ENCODE results near the gene ZNF385C. TPM values are rescaled to one million over a fixed set of nuclear protein-coding genes. Genes with fewer than 3 reads are reported as not detected.
A peak's percentile ranks its signal among the peaks of the same experiment; 100 is the strongest.

ZNF385C gene
- total and polyA plus RNA-seq, 2 donors (not counting 1 experiment from before 2014, with no cell fraction given) = 0.33 to 1.1 TPM

GRCh38 chr17:42016941-42017865 is 81.1 kb downstream of the ZNF385C start, which contains the start of gene DNAJC7:
Gene DNAJC7, minus strand, starts transcription at chr17:42017439. Its CDS starts 23 bp downstream, at chr17:42017416.
- peak within 1 kb of the TSS; percentile 86 to 99 (median 97) for H3K4me3 ChIP-seq (ENCODE audit: control extremely low read depth in 1 of 5, extremely low read depth in 1 of 5, insufficient read depth in 1 of 5, low read depth in 2 of 5, low read length in 4 of 5)
- under 1% methylated on average over 66 of the region's 70 CpGs for WGBS (ENCODE audit: insufficient coverage)
- peaks cover 65% of the 10 kb centered on the region for H3K4me1 Mint-ChIP-seq
- peak; percentile 93 for DNase-seq
- peak within 1 kb of the TSS; percentile 91 for H3K4me2 ChIP-seq (replicated peaks; ENCODE audit: low read depth, low read length, poor library complexity, severe bottlenecking)
- H4K20me1 ChIP-seq (ENCODE audit: control insufficient read depth, insufficient read depth, low read length, poor library complexity, severe bottlenecking) = peaks cover 15% of the 10 kb centered on the region
- H3K36me3 ChIP-seq (replicated peaks in 1 of 2; ENCODE audit: control extremely low read depth in 1 of 2, control insufficient read depth in 1 of 2, extremely low read depth in 1 of 2, insufficient read depth in 2 of 2, low read length in 1 of 2) = peaks cover 0 to 5% of the 10 kb centered on the region in 2 experiments
- peak within 1 kb of the TSS; percentile 100 for H3K9ac ChIP-seq (ENCODE audit: low read length)
- H3K4me1 ChIP-seq (ENCODE audit: control insufficient read depth in 2 of 2, insufficient read depth in 2 of 2, low read length in 2 of 2) = peaks cover 38 to 47% of the 10 kb centered on the region in 2 donors
- H3K27ac Mint-ChIP-seq = peak within 1 kb of the TSS; percentile 99
- H3K27me3 ChIP-seq (replicated peaks in 1 of 4; ENCODE audit: control extremely low read depth in 1 of 4, control insufficient read depth in 3 of 4, insufficient read depth in 4 of 4, low read length in 3 of 4) = no peaks in the 10 kb centered on the region
- no peaks in the 10 kb centered on the region for H3K9me3 Mint-ChIP-seq (ENCODE audit: insufficient read depth)
- ChIA-PET POLR2A (interaction anchor here (0.5 to 3.6 kb wide), 16 partner anchors 9 to 272 kb away, joined by 3 to 32 read pairs (median 4); partner anchors contain the start of genes CNP, DHX58, KAT2A and KLHL11), CTCF (interaction anchor here (0.7 to 8.2 kb wide), 23 partner anchors 10 to 231 kb away, joined by 3 to 90 read pairs (median 4); partner anchors contain the start of genes CNP, DHX58, GHDC and JUP)
- ATAC-seq (ENCODE audit: low read depth) = peak; percentile 83
- no peaks in the 10 kb centered on the region for H3K9me3 ChIP-seq (ENCODE audit: control extremely low read depth in 1 of 3, control insufficient read depth in 2 of 3, insufficient read depth in 1 of 3, low read length in 2 of 3)
- H3K27ac ChIP-seq (ENCODE audit: low read length in 2 of 2) = peak within 1 kb of the TSS; percentile 91 to 95
- no peak for TF ChIP-seq CTCF (IDR thresholded peaks at IDR 0.05)
- no peak for TF ChIP-seq EZH2 (IDR thresholded peaks at IDR 0.05; ENCODE audit: borderline replicate concordance, insufficient read depth, low read depth, low read length, poor library complexity, severe bottlenecking)
- no peaks in the 10 kb centered on the region for H3K27me3 Mint-ChIP-seq
- H2AFZ ChIP-seq (ENCODE audit: insufficient read depth, low read depth, low read length, poor library complexity, severe bottlenecking) = peak within 1 kb of the TSS; percentile 94
- H3K4me3 Mint-ChIP-seq = peak within 1 kb of the TSS; percentile 100
- H3K79me2 ChIP-seq (ENCODE audit: control insufficient read depth, insufficient read depth, low read length) = peaks cover 89% of the 10 kb centered on the region
- intact Hi-C loops (cut with micrococcal nuclease) = loop anchor here (1.0 to 5.0 kb wide), 4 partner anchors 51 to 1200 kb away; partner anchors contain the start of genes ACLY and CNP

Data from B cell (primary cell).